ENCODE data around the gene CCER1.

DNA sequence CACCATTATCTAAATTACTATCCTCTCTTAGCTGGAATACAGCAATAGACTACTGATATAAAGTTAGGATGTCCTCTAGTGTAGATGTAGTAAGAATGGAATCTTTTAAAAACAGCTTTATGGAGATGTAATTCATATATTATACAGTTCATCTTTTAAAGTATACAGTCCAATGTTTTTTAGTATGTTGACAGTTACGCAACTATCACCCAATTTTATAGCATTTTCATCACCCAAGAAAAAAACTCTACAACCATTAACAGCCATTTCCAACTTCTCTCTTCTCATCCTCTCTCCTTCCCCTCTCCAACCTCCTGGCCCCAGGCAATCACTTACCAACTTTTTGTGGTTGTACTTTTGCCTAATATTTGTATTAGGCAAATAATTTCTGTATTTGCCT, 27.2 kb upstream of the CCER1 start:
- TF ChIP-seq, protein P1, sequence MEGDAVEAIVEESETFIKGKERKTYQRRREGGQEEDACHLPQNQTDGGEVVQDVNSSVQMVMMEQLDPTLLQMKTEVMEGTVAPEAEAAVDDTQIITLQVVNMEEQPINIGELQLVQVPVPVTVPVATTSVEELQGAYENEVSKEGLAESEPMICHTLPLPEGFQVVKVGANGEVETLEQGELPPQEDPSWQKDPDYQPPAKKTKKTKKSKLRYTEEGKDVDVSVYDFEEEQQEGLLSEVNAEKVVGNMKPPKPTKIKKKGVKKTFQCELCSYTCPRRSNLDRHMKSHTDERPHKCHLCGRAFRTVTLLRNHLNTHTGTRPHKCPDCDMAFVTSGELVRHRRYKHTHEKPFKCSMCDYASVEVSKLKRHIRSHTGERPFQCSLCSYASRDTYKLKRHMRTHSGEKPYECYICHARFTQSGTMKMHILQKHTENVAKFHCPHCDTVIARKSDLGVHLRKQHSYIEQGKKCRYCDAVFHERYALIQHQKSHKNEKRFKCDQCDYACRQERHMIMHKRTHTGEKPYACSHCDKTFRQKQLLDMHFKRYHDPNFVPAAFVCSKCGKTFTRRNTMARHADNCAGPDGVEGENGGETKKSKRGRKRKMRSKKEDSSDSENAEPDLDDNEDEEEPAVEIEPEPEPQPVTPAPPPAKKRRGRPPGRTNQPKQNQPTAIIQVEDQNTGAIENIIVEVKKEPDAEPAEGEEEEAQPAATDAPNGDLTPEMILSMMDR (IDR thresholded peaks at IDR 0.05), result no peak
- TF ChIP-seq POLR2A (IDR thresholded peaks at IDR 0.05), result no peak

All from thyroid gland (tissue), 4 donors.